ENCODE data around the gene CPT2.

GRCh38 chr1:53162621-53163020 is 34.0 kb upstream of the CPT2 start:
- TF ChIP-seq CTCF (IDR thresholded peaks at IDR 0.05) (no peak), POLR2A (IDR thresholded peaks at IDR 0.05) (no peak)

All from esophagus squamous epithelium (tissue), 4 donors.